HG03159 (cell line): ENCODE measurements around the gene ATF3.
A peak's percentile ranks its signal among the peaks of the same experiment; 100 is the strongest.
"Not testable (repeated sequence)": the region's sequence is repeated elsewhere in the genome, so short reads cannot be mapped to it uniquely, and the experiment has no call there.

Experiments
- ATAC-seq: cut with Tn5 transposase; IDR thresholded peaks from one replicate; pipeline ENCODE4 v1.9.1; 2021; ENCODE audit warnings: mild to moderate bottlenecking, moderate library complexity; ENCODE audit not compliant: unreplicated experiment

The ATF3 gene

DNA sequence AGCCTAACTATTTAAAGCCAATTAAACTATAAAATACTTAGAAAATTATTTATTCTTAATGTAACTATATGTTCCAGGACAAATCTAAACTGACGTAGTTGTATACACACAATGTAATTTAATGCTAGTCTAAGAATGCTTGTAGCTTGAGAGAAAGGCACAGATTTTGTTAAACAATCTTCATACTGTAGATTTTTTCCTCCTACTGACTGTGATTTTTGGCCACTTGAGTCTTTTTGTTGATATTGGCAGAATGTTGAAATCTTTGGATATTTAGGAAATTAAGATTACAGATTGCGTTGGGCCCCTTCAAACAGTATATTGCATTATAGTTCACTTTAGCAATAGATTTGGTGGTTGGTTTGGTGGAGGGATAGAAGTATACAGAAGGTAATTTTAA lies 40.5 kb downstream of the ATF3 start:
- ATAC-seq, result no peak

DNA sequence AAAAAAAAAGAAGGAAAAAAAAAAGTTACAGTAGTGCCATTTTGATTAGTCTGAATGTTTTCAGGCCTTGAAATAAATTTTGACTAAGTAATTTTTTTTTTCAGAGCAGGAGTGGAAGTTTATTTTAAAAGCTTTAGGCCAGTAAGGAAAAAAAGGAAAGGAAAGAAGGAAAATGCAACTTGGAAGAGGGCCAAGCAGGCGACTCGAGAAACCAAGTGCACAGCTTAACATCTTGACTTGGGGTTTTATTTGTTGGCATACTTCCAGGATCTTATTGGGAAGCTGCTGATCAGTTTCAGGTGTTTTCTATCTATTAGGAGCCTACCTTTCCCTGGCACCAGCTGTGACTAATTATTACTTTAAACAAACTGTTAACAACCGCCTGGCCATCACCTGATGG lies 41.7 kb downstream of the ATF3 start:
- ATAC-seq, result no peak

GRCh38 chr1:212651521-212651920 lies 43.0 kb downstream of the ATF3 start:
- no peak for ATAC-seq

DNA sequence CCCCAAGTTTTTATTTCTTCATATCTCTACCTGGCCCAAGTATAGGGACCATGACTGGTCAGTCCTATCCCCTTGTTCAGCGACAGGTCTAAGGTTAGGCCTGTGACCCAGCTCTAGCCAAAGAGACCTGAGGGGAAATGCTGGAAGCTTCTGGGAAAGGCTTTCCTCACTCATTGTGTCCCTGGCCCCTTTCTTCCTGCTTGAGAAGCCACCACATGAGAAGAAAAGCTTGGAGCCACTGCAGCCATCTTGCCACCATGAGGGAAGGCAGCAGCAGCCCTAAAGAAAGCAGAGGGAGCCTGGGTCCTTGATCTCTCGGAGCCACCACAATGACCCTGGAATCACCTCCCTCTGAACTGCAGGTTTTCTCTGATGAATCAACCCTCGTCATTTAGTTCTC lies 43.4 kb downstream of the ATF3 start:
- no peak for ATAC-seq

DNA sequence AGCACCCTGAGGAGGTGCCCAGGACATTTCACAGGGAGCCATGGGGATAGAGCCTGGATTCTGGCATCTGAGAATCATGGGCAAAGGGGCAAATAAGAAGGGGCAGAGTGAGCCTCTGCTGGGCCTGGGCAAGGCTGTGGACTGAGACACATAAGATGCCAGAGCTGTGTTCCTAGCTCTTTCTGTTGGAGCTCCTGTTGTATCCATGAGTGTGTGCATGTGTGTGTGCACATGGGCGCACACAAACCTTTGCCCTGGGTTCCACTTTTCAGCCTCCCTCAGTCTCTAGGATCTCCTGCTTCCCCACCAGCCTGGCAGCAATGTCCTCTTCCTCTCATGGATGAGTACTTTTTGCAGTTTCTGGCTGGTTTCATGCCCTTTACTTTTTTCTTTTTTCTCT lies 44.0 kb downstream of the ATF3 start:
- ATAC-seq, result no peak

- no peak for ATAC-seq
Observed at GRCh38 chr1:212655668-212656440, 47.3 kb downstream of the ATF3 start.

DNA sequence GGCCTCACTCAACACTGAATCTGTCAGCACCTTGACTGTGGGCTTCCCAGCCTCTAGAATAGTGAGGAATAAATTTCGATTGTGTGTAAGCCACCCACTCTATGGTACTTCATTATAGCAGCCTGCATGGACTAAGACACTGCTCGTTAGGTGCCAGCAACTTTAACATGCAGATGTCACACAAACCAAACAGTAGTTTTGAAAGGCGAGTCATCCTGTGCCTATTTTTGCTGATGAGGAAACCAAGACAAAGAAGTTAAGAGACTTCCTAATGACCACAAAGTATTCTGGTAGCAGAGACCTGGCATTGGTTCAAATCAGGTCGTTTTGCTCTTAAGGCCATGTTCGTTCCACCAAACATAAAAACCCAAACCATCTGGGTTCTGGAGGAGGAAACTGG lies 48.2 kb downstream of the ATF3 start:
- no peak for ATAC-seq

GRCh38 chr1:212658250-212658649 lies 49.7 kb downstream of the ATF3 start:
- ATAC-seq, result not testable (repeated sequence)

DNA sequence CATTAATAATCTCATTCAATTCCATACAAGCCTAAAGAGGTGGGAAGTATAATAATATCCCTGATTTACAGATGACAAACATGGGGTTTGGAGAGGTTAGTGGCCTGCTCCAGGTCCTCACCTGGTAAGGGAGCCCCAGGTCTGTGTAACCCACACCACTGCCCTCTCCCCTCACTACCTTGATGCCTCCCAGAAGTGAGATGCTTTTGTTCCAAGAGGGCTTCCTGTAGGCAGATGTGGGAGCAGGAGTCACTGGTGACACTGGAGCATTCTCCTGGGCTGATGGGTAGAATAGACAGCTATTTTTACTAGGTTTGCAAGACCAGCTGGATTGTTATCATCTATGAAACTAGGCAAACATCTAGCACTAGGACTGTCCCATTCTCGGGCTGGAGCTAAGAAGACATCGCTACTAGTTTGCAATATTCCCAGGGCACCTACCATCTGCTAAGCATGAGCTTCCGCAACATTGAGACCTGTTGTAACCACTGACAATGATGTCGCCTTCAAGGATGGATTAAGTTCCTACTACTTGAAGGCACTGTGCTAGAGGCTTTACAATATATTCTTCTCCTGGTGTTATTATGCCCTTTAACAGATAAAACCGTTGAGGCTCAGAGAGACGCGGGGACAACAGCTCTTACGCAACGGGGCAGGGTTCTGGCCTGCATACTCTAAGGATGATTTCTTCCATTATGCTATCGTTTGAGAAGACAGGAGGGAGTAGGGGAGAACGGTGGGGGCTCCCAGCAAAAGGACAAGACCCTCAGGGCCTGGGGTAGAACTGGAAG lies 56.0 kb downstream of the ATF3 start:
- no peak for ATAC-seq

- peak; percentile 91 for ATAC-seq
Observed at GRCh38 chr1:212665241-212666115, 56.9 kb downstream of the ATF3 start.

GRCh38 chr1:212666116-212666775 lies 57.7 kb downstream of the ATF3 start:
- no peak for ATAC-seq

GRCh38 chr1:212667223-212668139 lies 58.9 kb downstream of the ATF3 start:
- no peak for ATAC-seq

DNA sequence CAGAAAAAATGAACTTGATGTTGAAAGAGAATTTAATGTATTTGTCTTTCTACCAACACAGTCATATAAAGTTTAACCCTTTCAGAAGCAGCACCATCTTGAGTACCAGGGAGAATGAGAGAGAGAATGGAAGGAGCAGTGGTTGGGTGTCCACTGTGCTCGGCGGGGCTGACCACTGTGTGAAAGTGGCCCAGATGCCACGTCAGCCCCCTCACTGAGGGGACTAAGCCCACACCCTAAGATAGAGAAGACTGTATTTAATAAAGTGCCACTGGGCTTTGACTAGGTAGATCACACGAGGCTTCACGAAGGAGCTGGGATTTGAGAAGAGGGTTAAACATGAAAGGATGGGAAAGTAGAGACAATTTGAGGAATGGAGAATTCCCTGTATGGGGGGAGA lies 59.9 kb downstream of the ATF3 start:
- ATAC-seq, result no peak

DNA sequence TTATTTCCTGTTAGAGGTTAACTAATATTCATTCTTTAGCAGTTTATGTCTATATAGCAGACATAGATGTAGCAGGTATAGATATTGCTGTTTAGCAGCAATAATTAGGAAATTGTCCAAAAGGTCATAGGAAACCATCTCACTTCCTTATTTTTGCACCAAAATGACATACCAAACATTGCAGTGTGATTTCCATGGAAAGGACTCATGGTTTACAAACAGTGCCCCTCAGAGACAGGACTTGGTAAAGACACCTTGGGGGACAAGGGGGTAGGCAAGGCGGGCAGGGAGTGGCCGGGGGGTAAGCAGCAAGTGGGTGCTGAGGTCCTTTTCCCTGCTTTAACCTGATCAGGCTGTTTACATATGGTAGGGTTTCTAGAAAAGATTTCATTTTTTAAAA lies 60.5 kb downstream of the ATF3 start:
- no peak for ATAC-seq

GRCh38 chr1:212669600-212669999 lies 61.0 kb downstream of the ATF3 start:
- no peak for ATAC-seq

GRCh38 chr1:212670301-212670700 lies 61.7 kb downstream of the ATF3 start:
- no peak for ATAC-seq
